Measurements from ENCODE around the gene KATNAL2. TPM values are rescaled to one million over a fixed set of nuclear protein-coding genes. Genes with fewer than 3 reads are reported as not detected.
"Not testable (repeated sequence)": the region's sequence is repeated elsewhere in the genome, so short reads cannot be mapped to it uniquely, and the experiment has no call there.

KATNAL2 gene
- polyA plus RNA-seq, 3 donors: 0.35 to 0.36 TPM; not detected in 1

DNA sequence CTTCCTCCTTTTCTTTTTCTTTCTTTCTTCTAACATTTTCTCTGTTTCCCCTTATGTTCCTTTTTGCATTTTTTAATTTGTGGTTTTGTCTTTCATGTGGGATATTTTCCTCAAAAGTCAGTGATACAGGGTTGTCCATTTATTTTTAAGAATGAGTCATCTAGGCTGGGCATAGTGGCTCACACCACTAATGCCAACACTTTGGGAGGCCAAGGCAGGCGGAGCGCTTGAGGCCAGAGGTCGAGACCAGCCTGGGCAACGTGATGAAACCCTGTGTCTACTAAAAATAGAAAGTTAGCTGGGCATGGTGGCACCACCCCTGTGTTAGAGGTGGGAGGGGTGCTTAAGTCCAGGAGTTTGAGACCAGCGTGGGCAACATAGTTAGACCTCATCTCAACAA is 35.8 kb downstream of the KATNAL2 start:
- Mint-ChIP-seq H3K27ac (no peak overlapping the region), H3K36me3 (no peaks in the 10 kb centered on the region), H3K4me3 (no peak overlapping the region), H3K9me3 (peaks cover 0 to 15% (median 5%) of the 10 kb centered on the region in 7 donors), H3K4me1 (no peaks in the 10 kb centered on the region), H3K27me3 (ENCODE audit: low read depth in 3 of 3) (peaks cover 0 to 5% (median 3%) of the 10 kb centered on the region in 3 donors)
- no peak for DNase-seq
- no peak overlapping the region for H2AFZ ChIP-seq (ENCODE audit: insufficient read depth, low read depth, low read length, poor library complexity, severe bottlenecking)
- H3K36me3 ChIP-seq (replicated peaks in 1 of 2; ENCODE audit: control insufficient read depth in 1 of 2, insufficient read depth in 2 of 2, low read length in 2 of 2): no peaks in the 10 kb centered on the region
- no peaks in the 10 kb centered on the region for H3K4me1 ChIP-seq (ENCODE audit: control insufficient read depth in 1 of 2, insufficient read depth in 2 of 2, low read length in 2 of 2)
- no peak overlapping the region for H3K9ac ChIP-seq (ENCODE audit: insufficient read depth, low read length, poor library complexity, severe bottlenecking)
- intact Hi-C loops (cut with micrococcal nuclease): no loop called here
- no peak overlapping the region for H3K4me3 ChIP-seq (replicated peaks in 1 of 3; ENCODE audit: low read depth in 2 of 3, low read length in 3 of 3)
- no peak overlapping the region for H3K27ac ChIP-seq (ENCODE audit: low read depth in 1 of 2, low read length in 2 of 2)
- WGBS (ENCODE audit: insufficient coverage): no CpG with 5 or more reads among the region's 5 CpGs
- H4K20me1 ChIP-seq (ENCODE audit: insufficient read depth, low read length): no peaks in the 10 kb centered on the region
- no peaks in the 10 kb centered on the region for H3K79me2 ChIP-seq (ENCODE audit: insufficient read depth, low read length)
- H3K27me3 ChIP-seq (ENCODE audit: control insufficient read depth in 2 of 2, insufficient read depth in 2 of 2, low read length in 2 of 2): no peaks in the 10 kb centered on the region
- no peak overlapping the region for H3K4me2 ChIP-seq (replicated peaks; ENCODE audit: extremely low read depth, low read length, poor library complexity, severe bottlenecking)
- H3K9me3 ChIP-seq (replicated peaks in 1 of 2; ENCODE audit: control insufficient read depth in 1 of 2, insufficient read depth in 1 of 2, low read length in 2 of 2): peaks cover 0 to 3% of the 10 kb centered on the region in 2 donors
- no peak for TF ChIP-seq CTCF (IDR thresholded peaks at IDR 0.05)

GRCh38 chr18:46958209-46958608 is 40.8 kb downstream of the KATNAL2 start:
- H3K4me1 ChIP-seq (ENCODE audit: control insufficient read depth in 1 of 2, insufficient read depth in 2 of 2, low read length in 2 of 2): no peaks in the 10 kb centered on the region
- H3K9me3 ChIP-seq (replicated peaks in 1 of 2; ENCODE audit: control insufficient read depth in 1 of 2, insufficient read depth in 1 of 2, low read length in 2 of 2): peaks cover 13 to 17% of the 10 kb centered on the region in 2 donors
- intact Hi-C loops (cut with micrococcal nuclease): no loop called here
- no peak overlapping the region for H2AFZ ChIP-seq (ENCODE audit: insufficient read depth, low read depth, low read length, poor library complexity, severe bottlenecking)
- no peak overlapping the region for H3K4me3 Mint-ChIP-seq
- H3K4me2 ChIP-seq (replicated peaks; ENCODE audit: extremely low read depth, low read length, poor library complexity, severe bottlenecking): no peak overlapping the region
- H3K36me3 ChIP-seq (replicated peaks in 1 of 2; ENCODE audit: control insufficient read depth in 1 of 2, insufficient read depth in 2 of 2, low read length in 2 of 2): no peaks in the 10 kb centered on the region
- peaks cover 0 to 3% (median 1%) of the 10 kb centered on the region in 3 donors for H3K27me3 Mint-ChIP-seq (ENCODE audit: low read depth in 3 of 3)
- H3K9me3 Mint-ChIP-seq: peaks cover 8 to 27% (median 25%) of the 10 kb centered on the region in 7 donors
- no CpG with 5 or more reads among the region's 4 CpGs for WGBS (ENCODE audit: insufficient coverage)
- H3K27ac ChIP-seq (ENCODE audit: low read depth in 1 of 2, low read length in 2 of 2): no peak overlapping the region
- H3K27me3 ChIP-seq (ENCODE audit: control insufficient read depth in 2 of 2, insufficient read depth in 2 of 2, low read length in 2 of 2): no peaks in the 10 kb centered on the region
- no peaks in the 10 kb centered on the region for H3K79me2 ChIP-seq (ENCODE audit: insufficient read depth, low read length)
- no peak for DNase-seq
- H3K9ac ChIP-seq (ENCODE audit: insufficient read depth, low read length, poor library complexity, severe bottlenecking): no peak overlapping the region
- H4K20me1 ChIP-seq (ENCODE audit: insufficient read depth, low read length): no peaks in the 10 kb centered on the region
- no peaks in the 10 kb centered on the region for H3K36me3 Mint-ChIP-seq
- H3K4me3 ChIP-seq (replicated peaks in 1 of 3; ENCODE audit: low read depth in 2 of 3, low read length in 3 of 3): no peak overlapping the region
- TF ChIP-seq CTCF (IDR thresholded peaks at IDR 0.05): no peak
- H3K27ac Mint-ChIP-seq: no peak overlapping the region
- no peaks in the 10 kb centered on the region for H3K4me1 Mint-ChIP-seq

DNA sequence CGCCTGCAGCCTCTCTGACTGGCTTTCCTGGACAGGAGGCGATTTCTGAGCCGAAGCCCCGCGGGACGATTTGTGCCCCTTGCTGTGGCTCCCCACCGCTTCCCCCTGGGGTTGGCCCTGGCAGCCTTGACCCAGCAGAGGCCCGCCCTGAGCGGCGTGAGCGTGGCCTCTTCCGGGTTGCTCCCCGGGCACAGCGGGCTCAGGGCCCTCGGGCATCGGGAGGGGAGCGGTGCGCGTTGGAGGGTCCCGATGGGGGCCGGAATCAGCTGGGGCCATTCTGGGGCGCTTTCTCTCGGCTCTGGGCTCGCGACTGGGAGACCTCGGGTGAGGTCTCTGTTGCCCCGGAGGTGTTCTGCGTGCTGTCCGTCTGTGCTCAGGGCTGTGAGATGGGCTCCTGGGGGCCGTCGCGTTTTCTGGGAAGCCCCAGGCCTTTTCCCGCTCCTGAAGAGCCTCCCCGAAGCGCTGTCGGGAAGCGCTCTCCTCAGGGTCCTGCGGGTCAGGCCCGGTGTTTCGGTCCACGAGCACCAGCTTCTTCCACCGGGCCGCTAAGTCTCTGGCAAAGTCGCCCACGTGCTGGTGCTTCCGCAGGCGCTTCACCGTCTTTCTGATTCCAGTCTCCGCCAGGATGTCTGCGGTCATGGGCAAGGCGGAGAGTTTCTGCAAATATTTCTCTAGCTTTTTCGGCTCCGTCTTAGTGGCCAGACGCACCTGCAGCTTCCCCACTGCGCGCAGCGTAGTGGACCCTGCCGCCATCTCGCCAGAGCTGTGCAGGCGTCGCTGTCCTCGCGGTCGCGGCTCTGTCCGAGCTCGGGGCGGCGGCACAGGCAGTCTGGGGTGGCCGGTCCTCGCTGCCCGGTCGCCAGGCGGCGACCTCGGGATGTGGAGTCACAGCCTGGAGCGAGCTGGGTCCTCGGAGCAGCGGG is 46.5 kb downstream of the KATNAL2 start:
- intact Hi-C loops (cut with micrococcal nuclease); H3K36me3 Mint-ChIP-seq; H2AFZ ChIP-seq (ENCODE audit: insufficient read depth, low read depth, low read length, poor library complexity, severe bottlenecking); H3K27ac ChIP-seq (ENCODE audit: low read depth in 1 of 2, low read length in 2 of 2); H3K4me3 Mint-ChIP-seq; DNase-seq; H4K20me1 ChIP-seq (ENCODE audit: insufficient read depth, low read length); H3K27ac Mint-ChIP-seq; H3K27me3 Mint-ChIP-seq (ENCODE audit: low read depth in 3 of 3); H3K79me2 ChIP-seq (ENCODE audit: insufficient read depth, low read length); H3K4me1 Mint-ChIP-seq; H3K36me3 ChIP-seq (replicated peaks in 1 of 2; ENCODE audit: control insufficient read depth in 1 of 2, insufficient read depth in 2 of 2, low read length in 2 of 2); H3K4me3 ChIP-seq (replicated peaks in 1 of 3; ENCODE audit: low read depth in 2 of 3, low read length in 3 of 3); H3K9ac ChIP-seq (ENCODE audit: insufficient read depth, low read length, poor library complexity, severe bottlenecking); H3K4me1 ChIP-seq (ENCODE audit: control insufficient read depth in 1 of 2, insufficient read depth in 2 of 2, low read length in 2 of 2); H3K4me2 ChIP-seq (replicated peaks; ENCODE audit: extremely low read depth, low read length, poor library complexity, severe bottlenecking); H3K27me3 ChIP-seq (ENCODE audit: control insufficient read depth in 2 of 2, insufficient read depth in 2 of 2, low read length in 2 of 2): not testable (repeated sequence)
- WGBS (ENCODE audit: insufficient coverage): no CpG with 5 or more reads among the region's 79 CpGs
- peaks cover 11 to 28% (median 22%) of the 10 kb centered on the region in 7 donors for H3K9me3 Mint-ChIP-seq
- H3K9me3 ChIP-seq (replicated peaks in 1 of 2; ENCODE audit: control insufficient read depth in 1 of 2, insufficient read depth in 1 of 2, low read length in 2 of 2): peaks cover 13 to 32% of the 10 kb centered on the region in 2 donors
